Testis (tissue), 2 donors: Measurements from ENCODE around the gene MCM3AP.

Experiments used
- CTCF ChIP-seq, 3 experiments: fragments of 450-650 bp in 2 of 3; fragments of 200-600 bp in 1 of 3; sonication (generic) in 1 of 3; IDR thresholded peaks; one replicate each; pipeline ENCODE4 v1.5.1; 2016 to 2019; ENCODE audit warnings: antibody characterized with exemption in 3 of 3, mild to moderate bottlenecking in 2 of 3, moderate library complexity in 1 of 3
- POLR2A ChIP-seq: fragments of 450-650 bp; IDR thresholded peaks from one replicate; pipeline ENCODE4 v1.6.1; 2017; ENCODE audit warnings: antibody characterized with exemption, mild to moderate bottlenecking, moderate library complexity

GRCh38 chr21:46213620-46214286 lies 71.7 kb downstream of the MCM3AP start:
- TF ChIP-seq CTCF (IDR thresholded peaks at IDR 0.05) (no peak), POLR2A (no peak)
